HG03565 (cell line): ENCODE measurements around the gene CD300C.
"Not testable (repeated sequence)": the region's sequence is repeated elsewhere in the genome, so short reads cannot be mapped to it uniquely, and the experiment has no call there.

Experiments
- ATAC-seq: cut with Tn5 transposase; IDR thresholded peaks from one replicate; pipeline ENCODE4 v1.9.1; 2021; ENCODE audit warnings: mild to moderate bottlenecking, moderate library complexity; ENCODE audit not compliant: unreplicated experiment

The CD300C gene

GRCh38 chr17:74545843-74546230 lies at the start of gene CD300C:
TSS of gene CD300C (minus strand) at chr17:74546115. CDS start at chr17:74545782, 333 bp downstream.
- no peak for ATAC-seq

DNA sequence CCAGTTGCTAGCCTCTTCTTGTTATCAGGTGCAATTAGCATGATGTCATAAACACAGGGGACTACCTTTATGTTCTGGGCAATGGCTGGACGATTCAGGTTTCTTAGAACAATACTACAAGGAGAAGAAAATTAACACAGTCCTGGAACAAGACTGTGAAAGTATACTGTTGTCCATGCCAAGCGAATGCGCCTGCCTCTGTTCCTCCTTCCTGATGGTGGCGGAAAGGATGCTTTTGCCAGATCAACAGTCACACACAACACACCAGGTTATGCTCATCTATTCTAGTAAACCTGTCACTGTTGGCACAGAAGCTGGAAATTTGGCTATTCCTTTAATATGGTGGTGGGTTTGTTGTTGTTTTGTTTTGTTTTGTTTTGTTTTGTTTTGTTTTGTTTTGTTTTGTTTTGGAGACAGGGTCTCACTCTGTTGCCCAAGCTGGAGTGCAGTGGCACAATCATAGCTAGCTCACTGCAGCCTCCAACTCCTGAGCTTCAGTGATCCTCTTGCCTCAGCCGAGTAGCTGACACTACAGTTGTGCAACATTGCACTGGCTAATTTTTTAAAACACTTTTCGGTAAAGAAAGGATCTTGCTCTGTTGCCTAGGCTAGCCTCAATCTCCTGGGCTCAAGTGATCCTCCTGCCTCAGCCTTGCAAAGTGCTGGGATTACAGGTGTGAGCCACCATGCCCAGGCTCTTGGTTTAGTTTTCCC lies 49.3 kb upstream of the CD300C start:
- ATAC-seq = no peak

DNA sequence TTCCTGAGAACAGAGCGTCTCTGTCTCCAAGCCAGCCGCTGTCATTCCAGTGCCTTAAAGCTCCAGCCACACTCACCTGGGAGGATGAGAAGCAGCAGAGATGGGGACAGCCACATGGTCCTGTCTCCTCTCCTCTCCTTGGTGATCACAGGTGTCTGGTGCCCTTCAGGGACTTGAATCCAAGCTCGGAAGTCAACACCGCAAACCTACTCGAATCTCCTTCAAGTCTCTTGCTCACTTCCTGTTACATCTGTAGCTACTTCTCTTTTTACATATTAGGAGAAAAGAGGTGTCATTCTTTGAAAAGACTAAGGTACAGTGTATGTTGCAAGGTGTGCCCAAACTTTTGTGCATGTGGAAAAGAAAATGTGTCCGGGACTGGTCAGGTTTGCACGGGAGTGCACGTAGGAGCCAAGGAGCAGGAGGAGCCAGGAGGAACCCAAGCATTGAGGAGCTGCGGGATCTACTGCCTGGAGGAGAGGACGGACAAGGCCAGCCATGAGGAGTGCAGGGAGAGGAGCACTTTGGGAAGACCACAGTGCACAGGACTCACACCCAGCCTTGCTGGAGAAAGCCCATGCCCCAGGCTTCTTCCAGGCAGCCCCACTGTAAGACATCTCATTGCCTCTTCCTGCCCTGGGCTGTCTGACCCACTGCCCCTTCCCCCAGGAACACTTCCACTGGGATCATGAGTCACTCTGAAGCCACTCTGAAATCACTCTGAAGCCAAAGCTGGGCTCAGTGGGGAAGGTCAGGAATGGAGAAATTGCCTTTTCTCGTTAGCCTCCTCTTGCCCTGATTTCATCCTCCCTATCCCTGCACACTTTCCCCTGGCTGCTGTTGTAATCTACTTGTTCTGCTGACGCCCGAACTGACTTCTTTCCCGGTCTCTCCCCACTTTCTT lies 46.4 kb upstream of the CD300C start, which contains the start of gene CD300LD:
CD300LD (minus strand) TSS at position 197 of the 904 bp plus-strand sequence; CDS start at position 116, 81 bp downstream.
- no peak for ATAC-seq

DNA sequence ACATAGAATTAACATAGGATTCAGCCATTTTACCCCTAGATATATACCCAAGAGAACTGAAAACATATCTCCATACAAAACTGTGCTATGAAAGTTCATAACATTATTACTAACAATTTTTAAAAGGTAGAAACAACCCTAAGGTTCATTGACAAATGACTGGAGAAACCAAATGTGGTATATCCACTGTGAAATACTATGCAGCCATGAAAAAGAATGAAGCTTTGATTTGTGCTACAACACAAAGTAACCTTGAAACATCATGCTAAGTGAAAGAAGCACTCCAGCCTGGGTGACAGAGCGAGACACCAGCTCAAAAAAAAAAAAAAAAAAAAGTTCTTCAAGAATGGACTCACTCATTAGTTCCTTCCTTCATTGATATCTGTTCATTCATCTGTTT lies 45.6 kb upstream of the CD300C start:
- ATAC-seq = no peak

- no peak for ATAC-seq
Observed at GRCh38 chr17:74585711-74586110, 39.8 kb upstream of the CD300C start.

GRCh38 chr17:74584292-74585060 lies 38.6 kb upstream of the CD300C start:
- no peak for ATAC-seq

DNA sequence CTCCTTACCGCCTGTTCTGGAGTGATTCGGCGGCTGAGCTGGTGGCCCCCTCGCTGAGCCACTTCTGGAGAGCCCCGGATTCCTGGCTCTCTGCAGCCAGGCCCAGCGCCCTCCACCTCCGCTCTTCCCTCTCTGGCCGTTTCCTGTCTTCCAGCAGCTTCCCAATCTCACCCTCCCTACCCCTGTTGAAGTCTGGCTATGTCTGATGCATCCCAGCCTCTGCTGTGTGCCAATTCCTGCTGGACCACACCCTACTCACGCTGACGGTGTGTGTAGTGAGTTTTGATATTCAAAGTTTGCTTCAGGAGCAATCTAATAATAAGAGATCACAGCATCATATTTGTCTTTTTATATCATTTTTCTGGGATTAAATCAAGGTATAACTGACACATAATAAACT lies 36.7 kb upstream of the CD300C start:
- ATAC-seq = no peak

GRCh38 chr17:74579900-74580299 lies 34.0 kb upstream of the CD300C start:
- no peak for ATAC-seq

DNA sequence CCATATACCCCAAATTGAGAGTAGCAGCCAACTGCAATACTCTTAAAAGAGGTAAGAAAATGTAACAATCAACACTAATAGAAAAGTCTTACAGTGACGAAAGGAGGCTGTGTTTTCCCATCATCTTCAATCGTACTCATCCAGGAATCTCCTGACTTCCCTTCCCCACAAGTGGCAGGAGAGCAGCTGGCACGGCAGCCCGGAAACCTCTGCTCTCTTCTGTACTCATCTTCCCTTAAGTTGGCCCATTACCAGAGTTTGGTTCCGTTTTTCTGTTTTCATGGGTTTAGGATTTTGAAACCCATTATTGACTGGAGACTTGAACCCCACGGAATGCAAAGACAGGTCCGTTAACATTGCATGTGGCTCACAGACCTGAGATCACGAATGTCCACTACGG lies 33.1 kb upstream of the CD300C start:
- ATAC-seq = no peak

DNA sequence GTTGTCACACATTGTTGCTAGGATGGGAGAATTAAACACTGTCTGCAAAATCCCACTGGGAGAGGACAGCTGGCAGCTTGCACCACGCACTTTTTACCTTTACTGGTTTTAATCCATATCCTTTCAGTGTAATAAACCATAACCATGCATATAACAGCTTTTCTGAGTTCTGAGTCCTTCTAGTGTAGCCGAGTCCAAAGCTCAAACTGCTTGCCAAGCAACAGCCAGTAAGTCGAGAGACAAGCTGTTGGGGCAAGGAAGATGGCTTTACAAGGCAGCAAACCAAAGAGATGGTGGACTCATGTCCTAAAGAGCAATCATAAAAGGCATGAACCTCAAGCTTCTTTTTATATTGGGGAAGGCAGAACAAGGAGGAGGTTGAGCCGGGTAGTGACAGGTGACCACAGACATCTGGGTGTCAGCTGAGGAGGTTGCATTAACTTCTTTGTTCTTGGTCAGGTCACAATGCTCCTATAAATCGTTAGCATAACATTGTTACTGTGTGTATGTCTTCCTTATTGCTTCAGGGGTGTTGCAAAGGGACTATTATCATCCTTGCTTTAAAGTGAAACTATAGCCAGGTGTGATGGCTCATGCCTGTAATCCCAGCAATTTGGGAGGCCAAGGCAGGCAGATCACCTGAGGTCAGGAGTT lies 28.7 kb upstream of the CD300C start:
- ATAC-seq = no peak

DNA sequence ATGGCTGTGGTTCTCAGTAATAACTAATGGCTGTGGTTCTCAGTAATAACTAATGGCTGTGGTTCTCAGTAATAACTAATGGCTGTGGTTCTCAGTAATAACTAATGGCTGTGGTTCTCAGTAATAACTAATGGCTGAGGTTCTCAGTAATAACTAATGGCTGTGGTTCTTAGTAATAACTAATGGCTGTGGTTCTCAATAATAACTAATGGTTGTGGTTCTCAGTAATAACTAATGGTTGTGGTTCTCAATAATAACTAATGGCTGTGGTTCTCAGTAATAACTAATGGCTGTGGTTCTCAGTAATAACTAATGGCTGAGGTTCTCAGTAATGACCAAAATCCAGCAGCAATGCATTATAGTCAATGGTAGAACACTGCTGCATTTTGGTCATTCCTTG lies 27.7 kb upstream of the CD300C start:
- not testable (repeated sequence) for ATAC-seq

GRCh38 chr17:74573169-74573568 lies 27.3 kb upstream of the CD300C start:
- ATAC-seq = no peak

DNA sequence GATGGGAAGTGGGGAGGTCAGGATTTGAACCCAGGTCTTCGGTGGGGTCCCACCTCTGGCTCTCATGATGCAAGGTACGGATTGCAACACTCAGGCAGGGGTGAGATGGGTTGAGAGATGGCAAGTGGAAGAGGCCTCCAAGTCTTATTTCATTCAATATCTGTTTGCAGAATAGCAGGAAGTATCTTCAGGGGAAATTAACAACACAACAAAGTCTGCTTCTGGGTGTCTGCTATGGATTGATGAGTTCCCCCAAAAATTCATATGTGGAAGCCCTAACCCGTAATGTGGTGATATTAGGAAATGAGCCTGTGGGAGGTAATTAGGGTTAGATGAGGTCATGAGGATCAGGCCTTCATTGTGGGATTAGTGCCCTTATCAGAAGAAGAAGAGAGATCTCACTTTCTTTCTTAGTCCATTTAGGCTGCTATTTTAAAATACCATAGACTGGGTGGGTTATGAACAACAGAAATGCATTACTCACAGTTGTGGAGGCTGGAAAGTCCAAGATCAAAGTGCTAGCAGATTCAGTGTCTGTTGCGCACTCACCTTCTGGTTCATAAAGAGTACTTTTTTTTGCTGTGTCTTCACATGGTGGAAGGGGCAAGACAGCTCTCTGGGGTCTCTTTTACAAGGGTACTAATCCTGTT lies 25.8 kb upstream of the CD300C start:
- ATAC-seq = no peak

DNA sequence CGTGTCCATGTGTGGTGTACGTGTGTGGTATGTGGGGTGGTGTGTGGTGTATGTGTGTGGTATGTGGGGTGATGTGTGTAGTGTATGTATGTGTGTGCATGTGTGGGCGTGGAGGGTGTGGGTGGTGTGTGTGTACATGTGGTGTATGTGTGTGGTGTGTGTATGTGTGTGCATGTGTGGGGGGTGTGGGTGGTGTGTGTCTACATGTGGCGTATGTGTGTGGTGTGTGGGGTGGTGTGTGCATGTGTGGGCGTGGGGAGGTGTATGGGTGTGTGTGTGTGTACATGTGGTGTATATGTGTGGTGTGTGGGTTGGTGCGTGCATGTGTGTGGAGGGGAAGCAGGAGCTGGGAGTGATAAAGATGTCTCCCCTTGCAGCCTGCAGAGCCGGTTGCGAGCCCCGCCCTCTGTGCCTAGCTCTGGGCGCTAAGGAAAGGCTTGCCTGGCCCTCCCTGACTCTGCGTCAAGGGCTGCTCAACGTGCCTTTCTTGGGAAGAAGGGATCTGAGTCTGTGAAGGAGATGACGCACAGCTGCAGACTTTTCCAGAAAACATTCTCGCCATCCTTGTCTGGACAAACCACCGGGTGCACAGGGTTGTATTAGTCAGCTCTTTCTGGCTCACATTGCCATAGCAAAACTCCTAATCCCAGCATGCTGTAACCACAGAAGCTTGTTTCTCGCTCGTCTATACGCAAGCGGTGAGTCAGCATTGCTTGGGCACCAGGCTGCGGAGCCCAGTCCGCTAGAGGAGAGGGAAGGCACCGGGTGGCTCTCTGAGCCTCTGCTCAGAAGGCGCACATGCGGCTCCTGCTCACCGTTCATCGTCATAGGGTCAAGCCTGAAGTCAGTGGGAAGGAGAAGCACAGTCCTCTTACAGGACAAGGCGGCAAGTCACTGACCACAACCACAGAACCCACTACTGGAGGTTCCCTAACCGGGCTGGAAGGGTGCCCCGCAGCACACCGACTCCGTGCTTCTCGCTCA lies 23.4 kb upstream of the CD300C start:
- ATAC-seq = no peak

GRCh38 chr17:74568106-74568873 lies 22.4 kb upstream of the CD300C start:
- ATAC-seq = no peak

- no peak for ATAC-seq
Observed at GRCh38 chr17:74567397-74567796, 21.5 kb upstream of the CD300C start, which contains the start of gene CD300H. TSS of gene CD300H (minus strand) at chr17:74567509.

GRCh38 chr17:74566132-74566753 lies 20.3 kb upstream of the CD300C start:
- no peak for ATAC-seq

- no peak for ATAC-seq
Observed at GRCh38 chr17:74565126-74565525, 19.2 kb upstream of the CD300C start.
